HEK293 (cell line): ENCODE data around the gene CLDN19.
A peak's percentile ranks its signal among the peaks of the same experiment; 100 is the strongest.

Experiments
- CTCF ChIA-PET: fragments of 350-600 bp; formaldehyde crosslinking; extraction: SDS; loops from one replicate; lab custom pipeline; 2021; ENCODE audit warnings: antibody characterized with exemption; lab: Yijun Ruan, JAX
- POLR2A ChIA-PET: fragments of 300-600 bp; formaldehyde crosslinking; extraction: SDS; loops from one replicate; lab custom pipeline; 2020; ENCODE audit warnings: antibody characterized with exemption, inconsistent platforms; lab: Yijun Ruan, JAX
- H3K27ac ChIP-seq: fragments of 200-500 bp; sonication (Bioruptor generic); 2 replicates; pipeline ENCODE4 v1.5.1; 2014; ENCODE audit warnings: low read depth, low read length, control low read depth, inconsistent platforms; ENCODE audit errors: extremely low read depth
- H3K36me3 ChIP-seq, 2 experiments: fragments of 200-500 bp in 1 of 2; sonication (Bioruptor generic) in 1 of 2; 1 replicate in 1 of 2; 2 replicates in 1 of 2; pipeline ENCODE4 v1.5.1; 2014 to 2017; ENCODE audit warnings: inconsistent platforms in 2 of 2, low read length in 2 of 2; ENCODE audit not compliant: control insufficient read depth in 2 of 2, insufficient read depth in 1 of 2
- H3K4me1 ChIP-seq: fragments of 200-500 bp; sonication (Bioruptor generic); 2 replicates; pipeline ENCODE4 v1.5.1; 2014; ENCODE audit warnings: mild to moderate bottlenecking, low read length, inconsistent platforms; ENCODE audit not compliant: control insufficient read depth, insufficient read depth
- H3K4me3 ChIP-seq: 2 replicates; pipeline ENCODE4 v1.5.1; 2011; ENCODE audit warnings: low read depth, mild to moderate bottlenecking, control low read depth, low read length, moderate library complexity
- H3K9me3 ChIP-seq: fragments of 200-500 bp; sonication (Bioruptor generic); 2 replicates; pipeline ENCODE4 v1.5.1; 2014; ENCODE audit warnings: low read depth, low read length, inconsistent platforms; ENCODE audit not compliant: control insufficient read depth, insufficient read depth
- GLIS1 ChIP-seq: fragments of 450-650 bp; formaldehyde crosslinking; IDR thresholded peaks from 2 replicates; pipeline ENCODE4 v1.5.1; 2016; ENCODE audit warnings: missing biosample characterization, missing genetic modification characterization
- PRDM10 ChIP-seq: fragments of 450-650 bp; formaldehyde crosslinking; IDR thresholded peaks from 2 replicates; pipeline ENCODE4 v1.5.1; 2016; ENCODE audit warnings: missing biosample characterization, missing genetic modification characterization
- PRDM6 ChIP-seq: fragments of 450-650 bp; formaldehyde crosslinking; IDR thresholded peaks from 2 replicates; pipeline ENCODE4 v1.5.1; 2017; ENCODE audit warnings: missing biosample characterization, missing genetic modification characterization
- YY1 ChIP-seq: fragments of 450-650 bp; formaldehyde crosslinking; IDR thresholded peaks from 2 replicates; pipeline ENCODE4 v1.5.1; 2018; ENCODE audit warnings: missing biosample characterization, missing genetic modification characterization
- YY2 ChIP-seq: fragments of 450-650 bp; formaldehyde crosslinking; IDR thresholded peaks from 2 replicates; pipeline ENCODE4 v1.5.1; 2016; ENCODE audit warnings: missing biosample characterization, missing genetic modification characterization
- ZBTB20 ChIP-seq: fragments of 450-650 bp; formaldehyde crosslinking; IDR thresholded peaks from 2 replicates; pipeline ENCODE4 v1.5.1; 2016; ENCODE audit warnings: missing biosample characterization, missing genetic modification characterization
- ZNF10 ChIP-seq: fragments of 450-650 bp; formaldehyde crosslinking; IDR thresholded peaks from 2 replicates; pipeline ENCODE4 v1.5.1; 2017; ENCODE audit warnings: missing biosample characterization, missing genetic modification characterization
- ZNF121 ChIP-seq: fragments of 450-650 bp; formaldehyde crosslinking; IDR thresholded peaks from 2 replicates; pipeline ENCODE4 v1.5.1; 2016; ENCODE audit warnings: missing biosample characterization, missing genetic modification characterization
- ZNF214 ChIP-seq: fragments of 450-650 bp; formaldehyde crosslinking; IDR thresholded peaks from 2 replicates; pipeline ENCODE4 v1.5.1; 2017; ENCODE audit warnings: missing biosample characterization, mild to moderate bottlenecking, missing genetic modification characterization, borderline replicate concordance
- ZNF335 ChIP-seq: fragments of 450-650 bp; formaldehyde crosslinking; conservative IDR thresholded peaks from 2 replicates; pipeline ENCODE4 v1.5.1; 2016; ENCODE audit warnings: missing biosample characterization, missing genetic modification characterization
- ZNF416 ChIP-seq: fragments of 450-650 bp; formaldehyde crosslinking; IDR thresholded peaks from 2 replicates; pipeline ENCODE4 v1.5.1; 2016; ENCODE audit warnings: missing biosample characterization, missing genetic modification characterization
- ZNF549 ChIP-seq: fragments of 450-650 bp; IDR thresholded peaks from 2 replicates; pipeline ENCODE4 v1.5.1; 2018; ENCODE audit warnings: missing biosample characterization, missing genetic modification characterization, mild to moderate bottlenecking, inconsistent platforms, moderate library complexity
- ZNF600 ChIP-seq: fragments of 450-650 bp; formaldehyde crosslinking; IDR thresholded peaks from 2 replicates; pipeline ENCODE4 v1.5.1; 2016; ENCODE audit warnings: missing biosample characterization, missing genetic modification characterization

CLDN19 gene

GRCh38 chr1:42686418-42686817, 53.6 kb downstream of the CLDN19 start:
- Histone ChIP-seq H3K4me1 (peaks cover 27% of the 10 kb centered on the region), H3K9me3 (no peaks in the 10 kb centered on the region), H3K27ac (no peak overlapping the region), H3K4me3 (no peak overlapping the region), H3K36me3 (peaks cover 0 to 69% of the 10 kb centered on the region in 2 experiments; a peak in 1 of 3 replicates)
- TF ChIP-seq PRDM6 (tag by site-specific recombination) = 0 out of 2 replicates have a peak, but pooled peaks have one; percentile 8
- TF ChIP-seq ZNF335 (tag by site-specific recombination) = no peak
- no peak for TF ChIP-seq ZNF416
- TF ChIP-seq ZNF121 = no peak
- TF ChIP-seq PRDM10 (tag by site-specific recombination) = 0 out of 2 replicates have a peak, but pooled peaks have one; percentile 9
- peak; percentile 47; the same call in 1 of the 2 replicates for TF ChIP-seq GLIS1 (tag by site-specific recombination)
- TF ChIP-seq ZNF214 (tag by site-specific recombination) = no peak
- POLR2A ChIA-PET = no interaction called here
- CTCF ChIA-PET = interaction anchor here (0.6 kb wide), 1 partner anchor 18 kb away, joined by 3 read pairs; no protein-coding TSS in a partner anchor

- H3K4me1 ChIP-seq = peaks cover 23% of the 10 kb centered on the region
- no peaks in the 10 kb centered on the region for H3K9me3 ChIP-seq
- CTCF ChIA-PET = interaction anchor here (0.9 kb wide), 1 partner anchor 229 kb away, joined by 3 read pairs; no protein-coding TSS in a partner anchor
- H3K27ac ChIP-seq = no peak overlapping the region
- H3K4me3 ChIP-seq = peak overlapping the region; percentile 78
- peaks cover 0 to 59% of the 10 kb centered on the region in 2 experiments; a peak in 1 of 3 replicates for H3K36me3 ChIP-seq
- POLR2A ChIA-PET = interaction anchor here (0.8 to 3.2 kb wide), 4 partner anchors 7 to 82 kb away, joined by 3 to 34 read pairs (median 6); partner anchors contain the start of genes C1orf50, P3H1 and PPIH
- TF ChIP-seq YY1 (peak; percentile 43; the same call in 1 of the 2 replicates), ZNF600 (peak; percentile 75; the same call in 1 of the 2 replicates), ZNF10 (tag by site-specific recombination) (no peak), YY2 (tag by site-specific recombination) (peak; percentile 60; the same call in 1 of the 2 replicates), ZNF549 (tag by site-specific recombination) (no peak), ZBTB20 (peak; percentile 15; the same call in 1 of the 2 replicates)
Observed at GRCh38 chr1:42684139-42684538, 55.9 kb downstream of the CLDN19 start.
